Measurements from ENCODE around the gene THAP11. TPM values are rescaled to one million over a fixed set of nuclear protein-coding genes. Genes with fewer than 3 reads are reported as not detected.
A peak's percentile ranks its signal among the peaks of the same experiment; 100 is the strongest.

The THAP11 gene
- total and polyA plus RNA-seq, 2 of the 13 experiments (the other 11 are each of a cell fraction or from before 2014, with no cell fraction given) = 44.2 to 53.4 TPM

DNA sequence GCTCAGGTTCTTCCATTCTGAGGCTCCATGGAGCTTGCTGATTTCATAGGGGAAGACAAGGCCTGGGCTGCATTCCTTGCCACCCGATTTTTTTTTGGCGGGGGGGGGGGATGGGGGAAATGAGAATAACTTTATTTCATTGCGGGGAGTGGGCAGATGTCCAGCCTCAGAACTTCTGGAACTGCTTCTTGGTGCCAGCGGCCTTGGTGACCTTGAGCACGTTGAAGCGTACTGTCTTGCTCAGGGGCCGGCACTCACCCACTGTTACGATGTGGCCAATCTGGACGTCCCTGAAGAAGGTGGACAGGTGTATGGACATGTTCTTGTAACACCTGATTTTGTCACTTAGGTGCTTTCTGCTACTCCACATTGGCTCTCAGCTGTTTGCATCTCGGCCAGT, 13.7 kb downstream of the THAP11 start:
- WGBS (ENCODE audit: low lambda C conversion rate) = 87% methylated on average over 10 of the region's 10 CpGs
- intact Hi-C loops (cut with micrococcal nuclease; ENCODE audit: unreplicated experiment) (no loop called here), in situ Hi-C loops (cut with HindIII; ENCODE audit: extremely low pct_ligation_motif_present, low pct_unique_long_range_greater_than_20kb) (no loop called here)
- POLR2A ChIA-PET = interaction anchor here (0.6 to 3.3 kb wide), 3 partner anchors 9 to 235 kb away, joined by 3 to 15 read pairs (median 7); partner anchors contain the start of gene NUTF2
- ATAC-seq (no peak), DNase-seq (ENCODE audit: low spot score) (no peak), FAIRE-seq (no peak)
- no peaks in the 10 kb centered on the region for H3K9me3 ChIP-seq (ENCODE audit: low read length)
- H2AFZ ChIP-seq (ENCODE audit: low read length) = no peak overlapping the region
- peaks cover 64% of the 10 kb centered on the region for H3K4me1 ChIP-seq (ENCODE audit: insufficient read depth, low read length)
- no peak overlapping the region for H3K4me3 ChIP-seq (replicated peaks in 1 of 3; ENCODE audit: insufficient read depth in 1 of 3, low read depth in 2 of 3, low read length in 3 of 3)
- no TSS peak for BruUV-seq (replicated peaks)
- no peaks in the 10 kb centered on the region for H3K27me3 ChIP-seq (ENCODE audit: control insufficient read depth in 1 of 2, insufficient read depth in 2 of 2, low read length in 2 of 2)
- peak overlapping the region; percentile 20 for H3K27ac ChIP-seq (ENCODE audit: extremely low read length, insufficient read depth, low read length)
- CTCF ChIA-PET (ENCODE audit: low intra/inter-chr PET ratio, low total read pairs) = no interaction called here
- TF ChIP-seq ZBTB38 (CRISPR knock-in tag; IDR thresholded peaks at IDR 0.05) = 0 out of 2 replicates have a peak, but pooled peaks have one; percentile 32
- TF ChIP-seq, protein P1, sequence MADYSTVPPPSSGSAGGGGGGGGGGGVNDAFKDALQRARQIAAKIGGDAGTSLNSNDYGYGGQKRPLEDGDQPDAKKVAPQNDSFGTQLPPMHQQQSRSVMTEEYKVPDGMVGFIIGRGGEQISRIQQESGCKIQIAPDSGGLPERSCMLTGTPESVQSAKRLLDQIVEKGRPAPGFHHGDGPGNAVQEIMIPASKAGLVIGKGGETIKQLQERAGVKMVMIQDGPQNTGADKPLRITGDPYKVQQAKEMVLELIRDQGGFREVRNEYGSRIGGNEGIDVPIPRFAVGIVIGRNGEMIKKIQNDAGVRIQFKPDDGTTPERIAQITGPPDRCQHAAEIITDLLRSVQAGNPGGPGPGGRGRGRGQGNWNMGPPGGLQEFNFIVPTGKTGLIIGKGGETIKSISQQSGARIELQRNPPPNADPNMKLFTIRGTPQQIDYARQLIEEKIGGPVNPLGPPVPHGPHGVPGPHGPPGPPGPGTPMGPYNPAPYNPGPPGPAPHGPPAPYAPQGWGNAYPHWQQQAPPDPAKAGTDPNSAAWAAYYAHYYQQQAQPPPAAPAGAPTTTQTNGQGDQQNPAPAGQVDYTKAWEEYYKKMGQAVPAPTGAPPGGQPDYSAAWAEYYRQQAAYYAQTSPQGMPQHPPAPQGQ (CRISPR knock-in tag; IDR thresholded peaks at IDR 0.05; ENCODE audit: borderline replicate concordance) = no peak
- peaks cover 4 to 20% of the 10 kb centered on the region in 2 experiments; a peak in 4 of 5 replicates for H3K36me3 ChIP-seq (replicated peaks in 1 of 2; ENCODE audit: control insufficient read depth in 1 of 2, insufficient read depth in 2 of 2, low read length in 2 of 2)
- H3K9ac ChIP-seq (ENCODE audit: insufficient read depth, low read depth, low read length) = no peak overlapping the region; the same call in 1 of the 2 replicates
- H4K20me1 ChIP-seq (ENCODE audit: insufficient read depth, low read length) = peaks cover 61% of the 10 kb centered on the region
- H3K4me2 ChIP-seq (ENCODE audit: low read depth, low read length) = no peak overlapping the region
- H3K79me2 ChIP-seq (ENCODE audit: insufficient read depth, low read length) = peaks cover 90% of the 10 kb centered on the region

DNA sequence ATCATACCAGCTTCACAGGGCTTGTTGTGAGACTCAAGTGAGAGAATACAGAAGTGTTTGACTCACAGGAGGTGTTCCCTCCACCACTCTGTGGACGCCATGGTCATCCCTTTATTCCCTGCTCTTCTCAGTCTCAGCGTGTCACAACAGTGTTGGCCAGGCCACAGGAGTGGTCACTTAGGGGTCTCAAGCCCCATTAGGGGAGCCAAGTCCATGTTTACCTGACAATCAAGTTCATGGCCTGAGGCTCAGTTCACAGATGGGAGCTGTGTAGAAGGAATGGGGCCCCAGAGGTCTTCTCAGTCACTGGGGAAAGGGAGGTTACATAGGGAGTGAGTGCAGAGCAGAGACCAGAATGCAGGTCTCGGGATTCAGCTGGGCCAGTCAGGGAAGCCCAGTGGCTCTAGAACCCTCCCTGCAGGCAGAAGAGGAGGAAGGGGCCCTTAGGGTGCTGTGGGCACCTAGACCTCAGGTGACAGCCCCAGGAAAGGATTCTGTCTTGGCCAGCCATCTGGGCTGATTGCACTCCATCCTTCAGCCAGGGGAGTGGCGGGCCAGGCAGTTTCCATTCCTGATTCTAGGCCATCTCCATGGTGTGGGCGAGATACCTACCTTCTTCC, 14.9 kb downstream of the THAP11 start:
- Histone ChIP-seq H3K79me2 (ENCODE audit: insufficient read depth, low read length) (peaks cover 92% of the 10 kb centered on the region), H3K36me3 (replicated peaks in 1 of 2; ENCODE audit: control insufficient read depth in 1 of 2, insufficient read depth in 2 of 2, low read length in 2 of 2) (peaks cover 10 to 30% of the 10 kb centered on the region in 2 experiments; a peak in 4 of 5 replicates), H3K9ac (ENCODE audit: insufficient read depth, low read depth, low read length) (peak overlapping the region; percentile 68), H3K27me3 (ENCODE audit: control insufficient read depth in 1 of 2, insufficient read depth in 2 of 2, low read length in 2 of 2) (no peaks in the 10 kb centered on the region), H3K9me3 (ENCODE audit: low read length) (no peaks in the 10 kb centered on the region), H4K20me1 (ENCODE audit: insufficient read depth, low read length) (peaks cover 61% of the 10 kb centered on the region), H2AFZ (ENCODE audit: low read length) (no peak overlapping the region), H3K4me2 (ENCODE audit: low read depth, low read length) (peak overlapping the region; percentile 65), H3K4me1 (ENCODE audit: insufficient read depth, low read length) (peaks cover 64% of the 10 kb centered on the region), H3K27ac (ENCODE audit: extremely low read length, insufficient read depth, low read length) (peak overlapping the region; percentile 89), H3K4me3 (replicated peaks in 1 of 3; ENCODE audit: insufficient read depth in 1 of 3, low read depth in 2 of 3, low read length in 3 of 3) (peak overlapping the region in 1 of 3 experiments; percentile 35; a peak in 2 of 6 replicates)
- BruUV-seq (replicated peaks) = no TSS peak
- CTCF ChIA-PET (ENCODE audit: low intra/inter-chr PET ratio, low total read pairs) = no interaction called here
- WGBS (ENCODE audit: low lambda C conversion rate) = 46% methylated on average over 5 of the region's 5 CpGs
- intact Hi-C loops (cut with micrococcal nuclease; ENCODE audit: unreplicated experiment) (loop anchor here (1.0 kb wide), 1 partner anchor 11 kb away; the partner anchor contains the start of gene NUTF2), in situ Hi-C loops (cut with HindIII; ENCODE audit: extremely low pct_ligation_motif_present, low pct_unique_long_range_greater_than_20kb) (no loop called here)
- DNase-seq (ENCODE audit: low spot score) (no peak), FAIRE-seq (no peak), ATAC-seq (peak; percentile 41)
- POLR2A ChIA-PET = interaction anchor here (0.8 to 3.3 kb wide), 9 partner anchors 9 to 87 kb away, joined by 3 to 21 read pairs (median 6); partner anchors contain the start of genes CENPT, EDC4, LCAT and NUTF2
- TF ChIP-seq BCL6 (CRISPR knock-in tag; IDR thresholded peaks at IDR 0.05) (peak; percentile 56), ZNF329 (CRISPR knock-in tag; IDR thresholded peaks at IDR 0.05; ENCODE audit: low read depth) (no peak), PCBP2 (optimal IDR thresholded peaks at IDR 0.05; ENCODE audit: low read depth, low read length, poor library complexity, severe bottlenecking) (no peak), RAD51 (IDR thresholded peaks at IDR 0.05; ENCODE audit: borderline replicate concordance) (no peak), NR2C2 (CRISPR knock-in tag; IDR thresholded peaks at IDR 0.05; ENCODE audit: borderline replicate concordance) (0 out of 2 replicates have a peak, but pooled peaks have one; percentile 8), ZBTB7B (CRISPR knock-in tag; IDR thresholded peaks at IDR 0.05) (peak; percentile 65; the same call in 1 of the 2 replicates), MEIS1 (CRISPR knock-in tag; IDR thresholded peaks at IDR 0.05; ENCODE audit: borderline replicate concordance) (0 out of 2 replicates have a peak, but pooled peaks have one; percentile 15)
- TF ChIP-seq, protein P2, sequence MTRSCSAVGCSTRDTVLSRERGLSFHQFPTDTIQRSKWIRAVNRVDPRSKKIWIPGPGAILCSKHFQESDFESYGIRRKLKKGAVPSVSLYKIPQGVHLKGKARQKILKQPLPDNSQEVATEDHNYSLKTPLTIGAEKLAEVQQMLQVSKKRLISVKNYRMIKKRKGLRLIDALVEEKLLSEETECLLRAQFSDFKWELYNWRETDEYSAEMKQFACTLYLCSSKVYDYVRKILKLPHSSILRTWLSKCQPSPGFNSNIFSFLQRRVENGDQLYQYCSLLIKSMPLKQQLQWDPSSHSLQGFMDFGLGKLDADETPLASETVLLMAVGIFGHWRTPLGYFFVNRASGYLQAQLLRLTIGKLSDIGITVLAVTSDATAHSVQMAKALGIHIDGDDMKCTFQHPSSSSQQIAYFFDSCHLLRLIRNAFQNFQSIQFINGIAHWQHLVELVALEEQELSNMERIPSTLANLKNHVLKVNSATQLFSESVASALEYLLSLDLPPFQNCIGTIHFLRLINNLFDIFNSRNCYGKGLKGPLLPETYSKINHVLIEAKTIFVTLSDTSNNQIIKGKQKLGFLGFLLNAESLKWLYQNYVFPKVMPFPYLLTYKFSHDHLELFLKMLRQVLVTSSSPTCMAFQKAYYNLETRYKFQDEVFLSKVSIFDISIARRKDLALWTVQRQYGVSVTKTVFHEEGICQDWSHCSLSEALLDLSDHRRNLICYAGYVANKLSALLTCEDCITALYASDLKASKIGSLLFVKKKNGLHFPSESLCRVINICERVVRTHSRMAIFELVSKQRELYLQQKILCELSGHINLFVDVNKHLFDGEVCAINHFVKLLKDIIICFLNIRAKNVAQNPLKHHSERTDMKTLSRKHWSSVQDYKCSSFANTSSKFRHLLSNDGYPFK (CRISPR knock-in tag; IDR thresholded peaks at IDR 0.05; ENCODE audit: borderline replicate concordance) = 0 out of 2 replicates have a peak, but pooled peaks have one; percentile 0

Measured in HepG2 (cell line).